Hematopoietic multipotent progenitor cell treated with erythropoietin and hydrocortisone succinate and interleukin-3 and kit ligand, for 6 days (in vitro differentiated cells): Measurements from ENCODE around the gene PTPRD.
"Not testable (repeated sequence)": the region's sequence is repeated elsewhere in the genome, so short reads cannot be mapped to it uniquely, and the experiment has no call there.

Experiments
- DNase-seq: peaks from one replicate; pipeline ENCODE4 v3.0.0-alpha.2; 2015

PTPRD gene

GRCh38 chr9:10449201-10449617 is 163.6 kb downstream of the PTPRD start:
- DNase-seq = not testable (repeated sequence)

- no peak for DNase-seq
Measured at GRCh38 chr9:10447036-10447435, 165.8 kb downstream of the PTPRD start.

GRCh38 chr9:10443868-10444204 is 169.0 kb downstream of the PTPRD start:
- DNase-seq = no peak

DNA sequence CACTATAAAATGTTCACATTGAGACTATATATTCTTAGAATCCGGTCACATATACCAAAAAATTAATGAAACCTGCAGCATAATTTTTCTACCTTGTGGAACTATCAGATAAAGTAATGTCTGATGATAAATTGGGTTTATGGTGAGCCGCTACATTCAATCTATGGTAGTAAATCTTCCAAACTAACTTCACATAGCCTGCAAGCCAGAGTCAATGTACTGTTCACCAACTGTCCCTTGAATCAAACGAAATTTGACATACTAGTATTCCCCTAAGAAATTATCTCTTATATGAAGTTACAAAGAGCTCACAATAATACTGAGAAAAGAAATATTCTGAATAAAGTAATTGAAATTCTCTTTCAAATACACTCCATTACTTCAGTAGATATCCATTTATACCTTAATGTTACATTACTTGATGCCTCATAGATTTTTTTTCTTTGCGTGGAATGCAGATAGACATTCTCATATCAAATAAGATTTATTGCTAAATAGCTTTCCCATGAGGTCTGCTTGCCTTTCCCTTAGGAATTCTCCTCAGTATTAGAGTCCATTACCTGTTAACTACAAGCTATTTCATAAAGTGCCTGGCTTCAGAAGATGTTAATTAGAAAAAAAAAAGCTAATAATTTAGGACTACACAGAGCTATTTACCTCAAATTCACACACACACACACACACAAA is 169.5 kb downstream of the PTPRD start:
- no peak for DNase-seq

GRCh38 chr9:10438955-10439354 is 173.8 kb downstream of the PTPRD start:
- no peak for DNase-seq

DNA sequence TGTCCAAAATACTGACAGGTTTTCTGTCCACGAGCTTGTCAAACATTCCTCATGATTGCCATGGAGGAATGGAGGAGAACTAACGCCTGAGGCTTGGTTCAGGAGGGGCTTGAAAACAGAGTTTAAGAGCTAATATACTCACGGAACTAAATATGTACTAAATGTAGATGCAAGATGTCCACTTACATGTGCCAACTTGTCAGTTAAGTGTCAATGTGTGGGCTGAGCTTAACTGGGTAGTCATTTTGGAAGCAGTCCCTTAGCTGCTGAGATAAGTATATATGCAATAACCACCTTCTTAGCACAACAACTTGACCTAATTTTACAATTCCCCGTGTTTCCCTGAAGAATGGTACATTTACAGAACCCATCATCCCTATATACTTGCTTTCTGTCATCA is 176.0 kb downstream of the PTPRD start:
- DNase-seq = no peak

GRCh38 chr9:10434412-10434811 is 178.4 kb downstream of the PTPRD start:
- no peak for DNase-seq

DNA sequence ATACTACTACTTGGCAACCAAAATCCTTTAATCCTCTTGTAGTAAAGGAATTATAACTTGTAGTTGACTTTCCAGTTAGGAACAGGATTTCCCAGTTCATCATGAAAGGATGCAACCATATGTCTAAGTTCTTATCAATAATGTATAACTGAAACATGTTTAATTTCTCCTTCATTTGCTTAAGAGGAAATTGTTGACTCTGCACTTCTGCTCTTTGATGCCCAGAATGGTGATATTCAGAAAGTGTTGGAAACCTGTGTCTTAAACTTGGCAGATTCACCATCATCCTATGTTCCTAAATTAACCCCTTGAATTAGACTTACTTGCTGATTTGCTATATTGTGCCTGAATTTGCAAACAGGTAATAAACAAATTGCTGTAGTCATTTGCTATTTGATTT is 201.5 kb downstream of the PTPRD start:
- DNase-seq = no peak

DNA sequence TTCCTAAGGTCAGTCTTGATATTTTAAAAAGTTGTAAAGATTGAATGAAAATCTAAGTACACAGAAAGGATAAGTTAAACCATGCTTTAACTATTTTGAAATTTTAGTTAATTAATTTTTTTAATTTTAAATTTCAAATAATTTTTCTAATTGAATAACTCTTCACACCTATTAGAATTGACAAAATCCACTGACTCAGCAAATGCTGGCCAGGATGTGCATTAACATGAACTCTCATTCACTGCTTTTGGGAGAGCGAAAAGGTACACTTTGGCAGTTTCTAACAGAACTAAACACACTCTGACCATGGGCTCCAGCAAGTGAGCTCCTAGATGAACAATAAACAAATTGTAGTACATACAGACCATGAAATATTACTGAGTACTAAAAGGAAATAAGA is 209.5 kb downstream of the PTPRD start:
- DNase-seq = no peak

DNA sequence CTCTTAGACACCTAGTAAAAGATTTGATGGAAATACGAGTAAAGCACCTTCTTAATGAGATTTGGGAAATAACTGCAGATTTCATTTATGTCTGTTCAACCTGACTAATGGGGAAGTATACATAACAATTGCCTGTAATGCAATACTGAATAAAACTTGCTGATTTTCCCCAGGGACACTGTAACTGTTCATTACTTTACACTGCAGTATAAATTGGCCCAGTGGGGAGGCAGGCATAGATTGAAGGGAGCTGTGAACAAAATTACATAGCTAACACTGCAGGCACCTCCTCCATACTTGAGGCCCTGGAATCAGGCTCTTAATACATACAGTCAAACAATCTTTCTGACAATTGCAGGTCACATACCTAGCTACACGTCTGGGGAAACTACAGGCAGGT is 216.2 kb downstream of the PTPRD start:
- DNase-seq = no peak

- DNase-seq = no peak
Measured at GRCh38 chr9:10387282-10387681, 225.5 kb downstream of the PTPRD start.

DNA sequence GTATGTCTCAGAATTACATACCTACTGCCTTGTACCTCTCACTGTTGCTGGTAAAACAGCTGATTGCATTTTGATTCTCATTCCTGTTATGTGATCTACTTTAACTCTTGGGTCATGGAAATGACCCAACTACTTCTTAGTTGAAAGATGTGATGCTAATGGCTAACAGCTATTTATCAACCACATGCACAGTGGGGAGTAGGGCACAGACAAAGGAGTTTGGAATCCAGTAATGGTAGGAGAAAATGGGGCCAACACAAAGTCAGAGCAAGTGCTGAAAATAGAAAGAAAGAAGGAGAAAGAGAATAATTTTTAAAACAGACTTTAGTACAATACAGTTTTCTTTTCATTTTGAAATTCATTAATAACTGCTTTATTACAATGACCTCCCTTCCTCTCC is 241.0 kb downstream of the PTPRD start:
- DNase-seq = no peak

- DNase-seq = peak; percentile 62
Measured at GRCh38 chr9:10366171-10366779, 246.5 kb downstream of the PTPRD start.

GRCh38 chr9:10354591-10354990 is 258.2 kb downstream of the PTPRD start:
- no peak for DNase-seq

GRCh38 chr9:10345621-10346020 is 267.2 kb downstream of the PTPRD start:
- not testable (repeated sequence) for DNase-seq

- no peak for DNase-seq
Measured at GRCh38 chr9:10341057-10341456, 271.7 kb downstream of the PTPRD start.

DNA sequence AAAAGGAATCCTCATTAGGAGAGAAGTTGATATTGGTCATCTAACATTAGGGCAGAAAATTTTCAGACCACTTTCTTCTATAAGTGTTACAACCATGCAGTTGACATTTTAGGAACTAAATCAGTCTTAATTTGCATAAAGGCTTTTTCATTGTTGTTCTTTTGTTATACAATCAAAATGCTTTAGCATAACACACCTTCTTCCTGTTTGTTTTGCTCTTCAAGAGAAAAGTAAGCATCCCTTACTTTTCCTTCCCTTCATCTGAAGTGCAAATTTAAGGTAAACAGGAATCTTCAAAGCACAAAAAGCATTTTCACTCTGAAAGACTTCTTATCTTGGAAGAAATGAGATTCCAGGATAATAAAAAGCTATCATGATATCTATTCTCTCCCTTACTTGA is 273.6 kb downstream of the PTPRD start:
- no peak for DNase-seq

- DNase-seq = no peak
Measured at GRCh38 chr9:10331157-10331556, 281.6 kb downstream of the PTPRD start.

GRCh38 chr9:10282084-10282483 is 330.7 kb downstream of the PTPRD start:
- no peak for DNase-seq

- peak; percentile 28 for DNase-seq
Measured at GRCh38 chr9:10274988-10275387, 337.8 kb downstream of the PTPRD start.

DNA sequence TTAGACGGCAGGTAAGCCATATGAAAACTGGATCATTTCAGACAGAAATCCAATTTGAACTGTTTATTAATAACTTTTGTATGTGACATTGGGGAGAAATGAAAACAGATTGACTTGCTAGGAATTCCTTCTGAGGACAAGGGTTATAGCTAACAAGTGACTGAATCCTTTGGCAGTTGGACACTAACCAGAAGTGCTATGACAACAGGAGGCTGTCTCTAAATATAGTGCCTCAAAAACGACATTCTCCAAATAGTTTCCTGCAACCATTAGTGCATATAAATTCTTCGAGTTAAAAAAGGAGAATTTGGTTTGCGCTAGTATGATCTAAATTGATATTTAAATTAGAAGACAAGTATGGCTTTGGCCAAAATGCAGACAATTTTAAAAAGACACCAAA is 338.6 kb downstream of the PTPRD start:
- DNase-seq = no peak

GRCh38 chr9:10272830-10273229 is 340.0 kb downstream of the PTPRD start:
- no peak for DNase-seq

DNA sequence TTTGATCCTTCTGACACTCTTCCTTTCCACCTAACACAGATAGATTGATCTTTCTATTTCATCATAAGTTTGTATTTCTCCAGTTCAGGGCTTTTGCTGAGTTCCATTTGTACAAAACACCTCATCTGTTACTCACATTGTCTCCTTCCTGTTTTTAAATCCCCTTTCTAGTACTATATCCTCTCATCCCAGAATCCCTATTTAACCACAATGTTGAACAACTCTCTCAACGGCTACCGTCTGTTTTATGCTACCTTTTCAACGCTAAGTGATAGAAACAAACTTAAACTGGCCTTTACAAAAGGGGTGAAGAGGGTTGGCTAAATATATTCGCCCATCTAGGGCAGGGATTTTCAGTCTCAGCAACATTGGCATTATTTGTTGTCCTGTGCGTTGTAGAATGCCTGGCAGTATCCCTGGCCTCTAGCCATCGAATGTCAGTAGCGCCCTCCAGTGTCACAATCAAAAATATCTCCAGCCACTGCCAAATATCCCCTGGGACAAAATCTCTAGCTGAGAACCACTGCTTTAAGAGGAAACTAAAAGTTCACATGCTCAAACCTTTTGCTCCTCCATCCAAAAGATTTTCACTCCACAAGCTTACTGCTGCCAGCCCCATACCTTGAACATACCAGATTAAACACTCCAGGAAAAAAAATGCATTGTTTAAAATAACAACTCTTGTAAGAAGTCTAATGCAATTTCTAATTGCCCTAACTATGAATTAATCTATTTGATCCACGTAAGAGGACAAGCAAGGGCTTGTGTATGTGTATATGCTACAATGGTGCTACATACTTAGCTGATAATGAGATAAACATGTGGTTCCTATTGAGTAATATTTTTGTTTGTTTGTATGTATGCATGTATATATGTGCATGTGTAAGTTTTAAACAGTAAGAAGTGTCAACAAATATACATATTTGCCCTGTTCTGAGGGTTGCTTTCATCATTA is 344.0 kb downstream of the PTPRD start:
- peak; percentile 75 for DNase-seq

DNA sequence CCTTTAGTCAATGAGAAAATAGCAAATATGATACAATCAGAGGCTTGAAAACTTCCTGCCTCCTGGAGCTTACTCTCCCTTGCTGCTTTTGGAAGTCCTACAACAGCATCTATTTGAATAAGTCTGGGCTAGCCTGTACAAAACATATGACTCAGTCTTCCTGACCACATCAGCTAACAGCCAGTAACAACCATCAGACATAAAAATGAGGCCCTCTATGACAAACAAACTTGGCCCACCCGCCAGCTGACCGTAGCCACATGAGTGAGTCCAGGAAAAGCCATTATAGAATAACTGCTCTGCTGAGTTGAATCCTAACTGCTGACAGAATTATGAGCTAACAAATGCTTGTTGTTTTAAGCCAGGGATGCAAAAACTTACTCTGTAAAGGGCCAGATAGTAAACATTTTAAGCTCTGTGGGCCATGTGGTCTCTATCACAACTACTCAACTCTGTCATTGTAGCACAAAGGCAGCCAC is 347.6 kb downstream of the PTPRD start:
- no peak for DNase-seq
